ENCODE data around the gene KIF3C.

- TF ChIP-seq, protein P1, sequence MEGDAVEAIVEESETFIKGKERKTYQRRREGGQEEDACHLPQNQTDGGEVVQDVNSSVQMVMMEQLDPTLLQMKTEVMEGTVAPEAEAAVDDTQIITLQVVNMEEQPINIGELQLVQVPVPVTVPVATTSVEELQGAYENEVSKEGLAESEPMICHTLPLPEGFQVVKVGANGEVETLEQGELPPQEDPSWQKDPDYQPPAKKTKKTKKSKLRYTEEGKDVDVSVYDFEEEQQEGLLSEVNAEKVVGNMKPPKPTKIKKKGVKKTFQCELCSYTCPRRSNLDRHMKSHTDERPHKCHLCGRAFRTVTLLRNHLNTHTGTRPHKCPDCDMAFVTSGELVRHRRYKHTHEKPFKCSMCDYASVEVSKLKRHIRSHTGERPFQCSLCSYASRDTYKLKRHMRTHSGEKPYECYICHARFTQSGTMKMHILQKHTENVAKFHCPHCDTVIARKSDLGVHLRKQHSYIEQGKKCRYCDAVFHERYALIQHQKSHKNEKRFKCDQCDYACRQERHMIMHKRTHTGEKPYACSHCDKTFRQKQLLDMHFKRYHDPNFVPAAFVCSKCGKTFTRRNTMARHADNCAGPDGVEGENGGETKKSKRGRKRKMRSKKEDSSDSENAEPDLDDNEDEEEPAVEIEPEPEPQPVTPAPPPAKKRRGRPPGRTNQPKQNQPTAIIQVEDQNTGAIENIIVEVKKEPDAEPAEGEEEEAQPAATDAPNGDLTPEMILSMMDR (IDR thresholded peaks at IDR 0.05): no peak
- TF ChIP-seq POLR2A (IDR thresholded peaks at IDR 0.05): no peak
Measured at GRCh38 chr2:25899404-25899970, 82.8 kb downstream of the KIF3C start.

Data from Peyer's patch (tissue), 4 donors.